HG03097 (cell line): Measurements from ENCODE around the gene CNDP1.

Source experiments
- ATAC-seq: cut with Tn5 transposase; IDR thresholded peaks from one replicate; pipeline ENCODE4 v1.9.1; 2021; ENCODE audit not compliant: unreplicated experiment, low FRiP score

CNDP1 gene

DNA sequence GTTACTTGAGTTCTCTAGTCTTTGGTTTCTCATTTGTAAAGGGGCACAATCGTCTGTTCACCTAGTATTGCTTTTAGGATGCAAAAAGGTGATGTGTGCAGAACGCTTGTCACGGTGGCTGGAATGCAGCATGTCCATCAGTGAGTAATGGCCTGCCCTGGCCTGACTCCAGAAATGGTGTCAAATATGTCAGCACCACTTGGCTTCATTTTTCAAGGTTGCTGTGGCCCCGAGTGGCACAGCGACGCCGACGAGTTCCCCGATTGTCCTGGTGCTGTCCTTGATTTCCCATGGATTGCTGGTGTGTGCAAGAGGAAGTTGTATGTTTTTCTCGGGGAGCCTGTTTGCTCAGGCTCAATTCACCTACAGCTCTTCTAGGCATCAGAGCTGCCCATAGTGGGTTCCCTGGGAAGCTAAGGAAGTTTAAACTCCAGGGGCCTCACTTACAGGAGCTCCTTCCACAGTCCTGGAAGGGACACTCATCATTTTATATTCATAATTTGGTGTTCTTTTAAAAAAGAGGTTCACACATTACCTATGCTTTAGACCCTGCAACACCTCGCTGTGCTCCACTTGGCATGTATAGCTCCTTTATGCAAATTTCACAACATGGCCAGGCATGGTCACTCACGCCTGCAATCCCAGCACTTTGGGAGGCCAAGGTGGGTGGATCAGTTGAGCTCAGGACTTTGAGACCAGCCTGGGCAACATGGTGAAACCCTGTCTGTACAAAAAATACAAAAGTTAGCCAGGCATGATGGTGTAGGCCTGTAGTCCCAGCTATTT, 37.8 kb downstream of the CNDP1 start:
- no peak for ATAC-seq

DNA sequence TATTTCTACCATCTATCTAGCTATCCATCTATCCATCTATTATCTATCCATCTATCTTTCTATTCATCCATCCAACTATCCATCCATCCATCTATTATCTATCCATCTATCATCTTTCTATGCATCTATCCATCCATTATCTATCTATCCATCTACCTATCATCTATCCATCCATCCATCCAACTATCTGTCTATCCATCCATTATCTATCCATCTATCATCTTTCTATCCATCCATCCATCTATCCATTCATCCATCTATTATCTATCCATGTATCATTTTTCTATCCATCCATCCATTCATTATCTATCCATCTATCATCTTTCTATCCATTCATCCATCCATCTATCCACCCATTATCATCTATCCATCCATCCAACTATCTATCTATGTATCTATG, 38.8 kb downstream of the CNDP1 start:
- no peak for ATAC-seq

DNA sequence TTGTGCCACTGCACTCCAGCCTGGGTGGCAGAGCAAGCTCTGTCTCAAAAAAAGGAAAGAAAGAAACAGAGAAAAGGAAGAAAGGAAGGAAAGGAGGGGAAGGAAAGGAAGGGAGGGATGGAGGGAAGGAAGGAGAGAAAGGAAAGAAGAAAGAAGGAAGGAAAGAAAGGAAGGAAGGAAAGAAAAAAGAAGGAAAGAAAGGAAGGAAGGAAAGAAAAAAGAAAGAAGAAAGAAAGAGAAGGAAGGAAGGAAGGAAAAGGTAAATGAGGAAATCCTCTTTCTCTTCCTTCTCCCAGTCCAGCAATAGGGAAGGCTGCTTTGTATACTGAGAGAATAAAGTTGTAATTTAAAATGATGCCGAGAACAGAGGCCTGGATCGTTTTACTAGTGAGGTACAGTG, 40.6 kb downstream of the CNDP1 start:
- no peak for ATAC-seq

DNA sequence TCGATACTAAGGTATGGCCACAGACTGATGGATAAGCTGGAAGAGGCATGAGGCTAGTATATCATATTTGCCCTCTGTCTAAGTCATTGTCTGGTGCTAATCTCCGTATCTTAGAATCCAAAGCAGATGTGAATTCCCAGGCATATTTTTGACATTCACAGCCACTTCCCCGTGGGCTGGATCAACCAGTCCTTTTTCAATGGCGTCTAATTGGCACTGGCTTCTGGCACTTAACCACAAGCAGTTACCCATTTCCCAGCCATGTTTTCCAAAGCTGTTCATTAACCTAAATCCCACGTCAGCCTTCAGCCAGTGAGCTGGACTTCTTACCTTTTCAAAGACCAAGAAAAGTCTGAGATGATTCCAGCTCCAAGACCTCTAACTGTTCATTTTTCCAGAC, 42.7 kb downstream of the CNDP1 start:
- ATAC-seq = no peak

DNA sequence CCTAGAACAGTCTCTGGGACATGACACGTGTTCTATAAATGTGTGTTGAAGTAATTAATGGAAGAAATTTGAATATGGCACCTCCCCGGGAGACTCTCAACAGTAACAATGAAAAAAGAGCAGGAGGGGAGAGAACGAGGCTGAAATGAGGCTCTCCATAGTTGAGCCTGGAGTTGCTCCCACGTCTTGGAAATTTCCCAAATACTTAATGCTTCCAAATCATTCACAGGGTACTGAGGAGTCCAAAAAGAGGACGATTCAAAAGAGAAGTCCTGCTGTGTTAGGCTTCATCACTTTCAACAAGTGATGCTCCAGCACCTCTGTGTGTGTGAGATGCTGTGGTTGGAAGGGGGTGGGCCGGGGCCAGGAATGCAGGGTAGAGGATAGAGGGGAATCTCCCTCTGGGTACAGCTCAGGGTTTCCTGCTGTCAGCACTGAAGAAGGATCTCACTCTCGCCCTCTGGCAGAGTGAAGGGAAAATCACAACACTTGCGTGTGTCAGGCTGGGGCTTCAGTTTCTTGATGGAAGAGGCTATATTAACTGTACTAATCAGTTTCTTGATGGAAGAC, 45.3 kb downstream of the CNDP1 start:
- no peak for ATAC-seq

DNA sequence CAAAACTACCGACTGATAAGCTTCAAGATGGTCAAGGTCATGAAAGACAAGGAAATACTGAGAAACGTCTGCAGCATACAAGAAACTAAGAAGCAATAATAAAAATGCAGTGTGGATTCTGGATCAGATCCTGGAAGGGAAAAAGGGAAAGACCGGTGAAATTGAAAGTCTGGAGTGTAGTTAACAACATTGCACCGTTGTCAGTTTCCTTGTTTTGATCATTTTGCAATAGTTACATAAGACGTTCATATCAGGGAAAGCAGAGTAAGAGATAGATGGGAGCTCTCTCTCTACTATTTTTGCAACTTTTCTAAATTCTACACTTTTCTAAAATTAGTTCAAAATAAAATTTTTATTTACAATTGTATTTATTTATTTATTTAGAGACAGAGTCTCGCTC, 48.3 kb downstream of the CNDP1 start:
- no peak for ATAC-seq

DNA sequence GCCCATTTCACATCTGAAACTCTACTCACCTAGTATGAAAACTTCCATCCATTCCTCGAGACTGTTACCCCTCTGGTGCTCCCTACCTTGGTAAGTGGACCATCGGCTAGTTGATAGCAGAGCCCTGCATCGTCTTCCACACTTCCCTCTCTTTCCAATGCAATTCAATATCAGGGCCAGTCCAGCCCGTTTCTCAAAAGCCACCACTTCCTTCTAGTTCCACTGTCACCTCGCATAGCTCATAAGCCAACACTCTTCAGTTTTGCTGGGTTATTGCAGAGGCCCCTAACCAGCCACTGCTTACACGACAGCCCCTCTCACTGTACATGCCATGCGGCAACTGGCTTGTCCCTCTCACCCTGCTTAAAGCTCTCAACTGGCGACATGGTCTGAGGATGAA, 53.1 kb downstream of the CNDP1 start:
- ATAC-seq = no peak

DNA sequence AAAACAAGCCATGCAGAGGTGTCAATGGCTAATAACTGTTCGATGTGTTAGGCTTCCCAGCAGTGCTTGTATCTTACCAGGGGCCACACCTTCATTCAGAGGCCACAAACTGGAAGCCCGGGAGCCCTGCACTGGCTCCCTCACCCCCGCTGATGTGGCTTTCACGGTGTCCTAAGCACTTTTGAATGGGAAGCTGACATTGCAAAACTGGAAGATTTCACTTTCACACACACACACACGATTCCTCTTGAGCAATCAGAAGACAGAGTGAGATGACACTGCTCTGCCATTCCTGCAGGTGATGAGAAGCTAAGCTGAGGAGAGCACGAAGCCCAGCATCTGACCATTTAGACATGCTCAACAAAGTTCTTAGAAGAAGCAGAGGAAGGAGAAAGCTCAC, 54.7 kb downstream of the CNDP1 start:
- no peak for ATAC-seq

DNA sequence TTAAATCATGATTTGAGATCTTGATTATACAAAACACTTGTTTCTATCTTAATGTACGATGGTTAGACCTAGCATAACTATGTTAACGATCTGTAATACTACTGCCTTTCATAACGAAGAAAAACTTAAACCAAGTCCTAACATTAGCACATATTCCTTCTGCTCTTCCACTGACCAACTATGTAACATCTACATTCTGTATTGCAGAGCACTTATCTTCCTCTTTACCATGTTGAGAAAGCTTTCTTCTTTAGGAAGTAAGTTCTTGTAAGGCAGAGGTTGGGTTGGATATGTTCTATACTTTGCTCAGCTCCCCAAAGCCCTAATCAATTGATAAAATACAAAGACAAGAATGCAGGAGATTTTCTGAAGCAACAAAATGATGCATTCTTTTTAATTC, 55.5 kb downstream of the CNDP1 start:
- no peak for ATAC-seq

DNA sequence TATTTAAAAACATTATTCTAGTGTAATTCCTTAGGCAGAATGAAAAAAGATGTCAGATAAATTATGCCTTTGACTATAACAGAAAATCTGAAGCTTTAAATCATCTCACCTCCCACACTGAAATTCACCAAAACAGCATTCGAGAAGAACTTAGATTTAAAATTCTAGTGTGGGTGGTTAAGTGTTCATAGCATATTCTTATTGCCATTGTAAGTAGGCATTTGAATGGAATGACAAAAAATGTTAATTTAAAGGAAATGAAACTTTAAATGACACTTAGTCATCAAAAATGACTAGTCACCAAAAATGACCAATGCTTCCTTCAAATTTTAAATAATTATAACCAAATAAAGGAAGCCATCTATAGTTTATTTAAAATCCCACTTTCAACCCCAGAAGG, 56.4 kb downstream of the CNDP1 start:
- no peak for ATAC-seq

DNA sequence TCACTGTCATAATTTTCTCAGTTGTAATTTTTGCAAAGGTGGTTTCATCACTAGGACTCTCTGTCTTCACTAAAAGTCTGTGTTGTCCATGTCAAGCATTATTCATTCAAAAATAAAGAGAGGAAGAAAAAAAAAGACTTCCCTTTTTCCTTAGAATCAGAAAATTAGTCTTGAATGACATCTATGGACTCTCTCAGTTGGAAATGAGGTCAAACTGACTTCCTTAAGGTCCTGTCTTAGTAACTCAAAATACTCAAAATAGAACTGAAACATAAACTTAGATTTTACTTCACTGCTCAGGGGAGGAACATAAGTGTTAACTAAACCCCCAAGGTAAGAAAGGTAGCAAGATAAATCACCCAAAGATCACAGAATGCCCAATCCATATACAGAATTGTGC, 61.1 kb downstream of the CNDP1 start:
- ATAC-seq = no peak

DNA sequence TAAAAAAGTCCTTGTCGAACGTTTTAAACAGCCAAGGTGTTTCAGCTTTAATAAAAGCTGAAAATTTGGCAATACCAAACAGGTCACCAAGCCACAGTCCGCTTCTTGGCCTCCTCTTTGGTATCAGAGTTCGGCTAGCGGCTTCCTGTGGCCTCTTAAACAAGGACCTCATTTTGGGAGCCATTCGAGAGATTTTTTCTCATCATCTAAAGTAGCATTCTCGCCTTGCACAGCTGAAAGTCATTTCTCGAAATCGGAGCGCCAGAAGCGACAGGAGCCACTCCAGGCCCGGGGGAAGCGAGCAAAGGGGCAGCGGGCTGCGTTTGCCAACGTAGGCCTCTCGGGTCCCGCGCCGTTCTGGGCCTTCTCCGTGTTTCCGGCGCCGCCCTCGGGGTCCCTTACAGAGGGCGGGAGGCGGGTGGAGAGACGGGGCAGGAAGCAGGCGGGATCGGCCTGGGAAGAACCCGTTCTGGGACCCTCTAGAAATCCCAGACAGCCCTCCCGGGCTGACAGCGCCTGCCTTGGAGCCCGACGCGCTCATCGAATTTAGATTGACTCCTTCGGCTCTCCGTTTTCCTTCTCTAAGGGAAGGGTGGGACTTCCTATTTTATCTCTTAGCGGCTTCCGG, 62.8 kb downstream of the CNDP1 start:
- peak; percentile 31 for ATAC-seq

DNA sequence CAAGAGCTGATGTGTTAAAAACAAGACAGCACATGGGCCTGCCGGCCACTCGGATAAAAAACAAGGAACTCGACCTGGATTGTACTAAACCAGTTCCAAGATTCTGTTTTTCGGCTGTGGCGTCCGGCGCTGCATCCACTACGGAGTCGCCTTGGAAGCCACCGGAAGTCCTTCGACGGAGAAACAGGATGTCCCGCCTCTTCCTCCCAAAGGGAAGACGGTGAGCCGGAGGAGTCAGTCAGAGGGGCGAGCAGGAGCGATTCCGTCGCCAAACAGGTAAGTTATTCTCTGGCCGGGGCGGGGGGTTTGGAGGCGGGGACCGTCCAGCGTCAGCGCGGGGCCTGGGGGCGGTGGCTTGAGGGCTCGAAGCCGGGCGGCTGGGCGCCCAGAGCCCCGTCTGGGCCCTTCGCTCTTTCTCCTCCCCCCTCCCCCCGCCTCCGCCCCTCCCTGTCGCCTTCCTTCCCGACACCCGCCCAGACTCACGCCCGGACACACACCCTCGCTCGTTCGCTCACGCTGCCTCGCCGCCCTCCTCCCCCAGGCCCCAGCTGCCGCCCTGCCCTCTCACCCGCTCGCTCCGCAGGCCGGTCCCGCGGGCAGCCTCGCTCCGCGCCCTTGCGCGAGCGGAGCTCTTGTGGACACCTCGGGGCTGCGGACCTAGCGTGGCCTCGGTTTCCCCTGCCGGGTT, 63.5 kb downstream of the CNDP1 start, which contains the start of gene ZNF407:
Gene ZNF407 (plus strand): TSS at position 209 of the 688 bp plus-strand sequence. CDS start 33,150 bp downstream, outside the sequence.
- peak; percentile 66 for ATAC-seq

DNA sequence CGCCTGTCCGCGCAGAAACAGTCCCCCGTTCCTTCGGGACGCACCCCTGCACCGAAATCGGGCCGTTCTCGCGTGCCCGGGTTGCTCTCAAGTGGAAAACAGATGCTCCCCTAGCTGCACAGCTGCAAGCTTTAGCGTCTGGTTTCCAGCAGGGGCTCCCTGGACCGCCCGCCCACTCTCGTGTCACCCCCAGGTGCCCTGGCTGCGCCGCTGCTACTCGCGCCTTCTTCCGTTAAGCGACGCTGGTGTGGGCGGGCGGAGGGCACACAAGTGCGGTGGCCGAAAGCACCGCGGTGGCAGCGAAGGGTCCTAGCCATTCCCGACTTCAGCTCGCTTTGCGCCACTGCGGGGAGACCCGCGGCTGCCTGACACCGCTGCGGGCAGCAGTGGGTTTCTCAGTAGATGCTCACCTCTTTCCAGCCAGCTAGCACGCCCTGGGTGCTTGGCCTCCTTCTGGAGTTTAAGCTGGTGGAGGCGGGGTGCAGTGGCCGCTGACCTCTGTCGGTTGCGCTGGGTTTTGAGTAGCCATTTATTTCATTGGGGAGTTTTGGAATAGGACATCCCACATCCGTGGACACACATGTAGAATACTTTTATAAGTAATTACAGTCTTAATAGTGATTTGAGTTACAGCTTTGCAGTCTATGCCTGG, 64.2 kb downstream of the CNDP1 start:
- peak; percentile 53 for ATAC-seq

DNA sequence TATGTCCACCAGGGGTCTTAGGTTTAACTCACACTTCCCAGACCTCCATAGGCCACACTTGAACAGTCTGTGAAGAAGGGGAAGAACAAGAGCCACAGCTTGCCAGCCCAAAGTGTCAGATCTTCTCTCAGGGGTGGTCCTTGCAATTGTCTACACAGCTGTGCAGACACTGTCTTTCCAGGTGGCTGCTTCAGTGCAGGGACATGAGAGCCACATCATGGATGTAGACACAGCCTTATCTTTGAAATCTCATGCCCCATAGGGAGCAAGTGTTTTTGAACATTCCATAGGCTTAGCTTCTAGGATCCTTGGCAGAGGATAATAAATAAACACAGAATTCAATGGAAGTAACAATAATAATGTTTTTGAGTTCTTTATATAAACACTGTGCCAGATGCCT, 70.1 kb downstream of the CNDP1 start:
- ATAC-seq = no peak

DNA sequence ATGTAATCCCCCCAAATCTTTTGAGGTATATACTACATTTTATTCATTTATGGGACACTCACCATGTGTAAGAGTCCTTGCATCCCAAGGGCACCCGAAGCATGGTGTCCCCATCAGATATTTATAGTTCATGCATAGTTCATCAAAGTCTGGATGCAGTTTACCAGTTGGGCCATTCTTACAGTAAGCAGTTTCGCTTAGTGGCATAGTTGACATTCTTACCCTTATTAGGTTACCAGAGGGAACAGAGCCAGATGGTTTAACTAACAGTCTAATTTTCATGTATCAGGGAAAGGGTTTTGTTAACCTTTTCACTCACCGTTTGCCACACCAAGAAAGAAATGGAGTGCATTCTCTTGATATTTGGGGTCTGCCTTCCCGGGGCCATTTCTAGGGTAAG, 70.5 kb downstream of the CNDP1 start:
- ATAC-seq = no peak

DNA sequence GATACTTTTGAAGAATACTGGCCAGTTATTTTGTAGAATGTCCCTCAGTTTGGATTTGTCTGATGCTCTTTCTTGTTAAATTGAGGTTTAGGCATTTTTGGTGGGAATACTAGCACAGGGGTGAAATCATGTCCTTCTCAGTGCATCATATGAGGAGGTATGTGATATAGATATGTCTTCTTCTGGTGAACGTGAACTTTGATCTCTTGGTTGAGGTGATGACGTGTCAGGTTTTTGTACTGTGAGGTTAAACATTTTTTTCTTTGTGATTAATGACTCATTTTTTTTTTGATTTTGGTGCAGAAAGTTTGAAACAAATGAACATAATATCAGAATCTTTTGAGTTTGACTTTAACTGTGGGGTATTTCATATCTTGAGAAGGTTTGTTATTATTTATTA, 74.4 kb downstream of the CNDP1 start:
- ATAC-seq = no peak

DNA sequence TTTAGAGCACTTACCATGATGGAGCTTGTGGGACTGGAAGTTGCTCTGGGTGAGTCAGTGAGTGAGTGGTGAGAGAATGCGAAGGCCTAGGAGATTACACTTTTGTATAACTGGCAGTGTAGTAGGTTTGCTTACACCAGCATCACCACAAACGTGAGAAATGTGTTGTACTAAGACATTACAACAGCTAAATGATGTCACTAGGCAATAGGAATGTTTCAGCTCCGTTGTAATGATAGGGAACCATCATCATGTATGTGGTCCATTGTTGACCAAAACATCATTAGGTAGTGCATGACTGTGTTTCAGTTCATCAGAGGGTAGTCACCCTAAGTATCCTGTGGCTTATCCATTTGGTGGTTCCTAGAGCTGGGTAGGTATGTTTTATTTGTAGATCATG, 75.2 kb downstream of the CNDP1 start:
- no peak for ATAC-seq

DNA sequence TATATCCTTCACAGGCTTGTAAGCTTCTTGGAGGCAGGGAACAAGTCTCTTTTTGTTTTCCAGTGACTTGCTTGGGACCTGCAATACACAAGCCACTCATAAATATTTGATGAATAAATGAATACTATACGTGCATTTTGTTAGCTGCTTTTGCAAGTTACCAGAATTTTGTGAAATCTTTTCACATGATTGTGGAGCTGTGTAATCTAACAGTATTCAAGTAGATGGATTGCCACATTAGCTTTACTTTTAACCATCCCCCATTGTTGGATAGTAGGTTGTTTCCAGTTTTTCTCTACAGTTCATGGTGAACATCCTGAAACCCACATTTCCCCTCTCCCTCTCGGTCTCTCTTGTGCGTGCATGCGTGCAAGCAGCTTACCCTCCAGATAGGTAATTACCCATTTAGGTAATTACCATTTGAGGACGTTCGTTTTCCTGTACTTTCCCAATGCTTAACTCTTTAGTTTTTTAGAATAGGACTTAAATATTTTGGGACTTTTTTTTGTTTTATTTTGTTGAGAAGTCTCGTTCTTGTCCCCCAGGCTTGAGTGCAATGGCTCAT, 75.8 kb downstream of the CNDP1 start:
- ATAC-seq = no peak

DNA sequence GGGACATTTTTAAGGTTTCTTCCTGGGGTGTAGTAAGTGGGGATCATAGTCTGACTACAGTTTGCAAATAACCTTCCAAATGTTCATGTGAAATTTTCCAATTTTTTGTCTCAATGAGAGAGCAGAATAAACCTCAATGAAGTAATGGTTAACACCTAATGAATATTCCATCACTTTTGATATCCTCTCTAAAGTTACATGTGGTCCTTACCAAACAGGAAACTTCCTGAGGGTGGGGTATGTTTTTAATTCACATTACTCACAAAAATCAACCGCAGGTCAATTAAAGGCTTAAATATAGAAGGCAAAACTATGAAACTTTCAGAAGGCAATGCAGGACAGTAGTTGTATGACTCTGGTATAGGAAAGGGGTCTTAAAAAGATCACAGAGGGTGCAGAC, 76.6 kb downstream of the CNDP1 start:
- ATAC-seq = no peak

DNA sequence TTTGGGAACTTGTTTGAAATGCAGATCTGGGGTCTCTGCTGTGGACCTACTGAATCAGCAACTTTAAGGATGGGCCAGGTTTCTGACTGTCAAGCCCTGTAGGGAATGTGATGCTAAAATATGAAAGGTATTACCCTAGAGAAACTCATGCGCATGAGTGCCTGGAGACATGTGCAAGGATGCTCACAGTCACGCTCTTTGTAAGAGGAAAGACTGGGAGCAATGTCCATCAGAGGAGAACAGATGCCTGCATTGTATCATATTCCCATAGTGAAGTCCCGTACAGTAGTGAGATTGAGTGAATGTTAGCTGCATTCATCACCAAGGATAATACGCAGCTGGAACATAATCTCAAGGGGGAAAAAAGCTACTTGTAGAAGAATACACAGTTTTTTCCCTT, 77.5 kb downstream of the CNDP1 start:
- ATAC-seq = no peak
